A673 (cell line): ENCODE results near the gene UTS2R.

Source experiments
- CTCF ChIP-seq: fragments of 300-800, 200-600 bp; sonication (generic); conservative IDR thresholded peaks from 2 replicates; pipeline ENCODE4 v1.5.1; 2017; ENCODE audit warnings: low read depth, mild to moderate bottlenecking, antibody characterized with exemption, low read length, moderate library complexity, mixed read lengths
- EZH2 ChIP-seq: fragments of 200-600 bp; sonication (generic); IDR thresholded peaks from 2 replicates; pipeline ENCODE4 v1.6.1; 2017; ENCODE audit warnings: borderline replicate concordance, low read depth, mild to moderate bottlenecking, mixed read lengths, antibody characterized with exemption, low read length; ENCODE audit not compliant: poor library complexity, severe bottlenecking

- TF ChIP-seq CTCF (no peak), EZH2 (no peak)
These were observed 42.5 kb upstream of the UTS2R start for GRCh38 chr17:82328994-82329507.
